ENCODE data around the gene SDCCAG8.

The SDCCAG8 gene

GRCh38 chr1:243390162-243390791 is 134.4 kb downstream of the SDCCAG8 start:
- H3K4me3 ChIP-seq (ENCODE audit: low read depth, low read length) = no peak overlapping the region
- TF ChIP-seq CTCF (IDR thresholded peaks at IDR 0.05; ENCODE audit: low read depth, low read length) (no peak), POLR2A (IDR thresholded peaks at IDR 0.05; ENCODE audit: extremely low read depth, insufficient read length) (no peak), MYC (IDR thresholded peaks at IDR 0.05; ENCODE audit: low read depth, low read length) (no peak), MAX (IDR thresholded peaks at IDR 0.05; ENCODE audit: low read depth, low read length) (no peak)
- no peak for DNase-seq (ENCODE audit: low read depth)

GRCh38 chr1:243391355-243391754 is 135.5 kb downstream of the SDCCAG8 start:
- no peak for TF ChIP-seq MAX (IDR thresholded peaks at IDR 0.05; ENCODE audit: low read depth, low read length)
- no peak for DNase-seq (ENCODE audit: low read depth)
- no peak overlapping the region for H3K4me3 ChIP-seq (ENCODE audit: low read depth, low read length)

- no peak overlapping the region for H3K4me3 ChIP-seq (ENCODE audit: low read depth, low read length)
- no peak for DNase-seq (ENCODE audit: low read depth)
- TF ChIP-seq POLR2A (IDR thresholded peaks at IDR 0.05; ENCODE audit: extremely low read depth, insufficient read length) (no peak), CTCF (IDR thresholded peaks at IDR 0.05; ENCODE audit: low read depth, low read length) (no peak), MAX (IDR thresholded peaks at IDR 0.05; ENCODE audit: low read depth, low read length) (no peak), MYC (IDR thresholded peaks at IDR 0.05; ENCODE audit: low read depth, low read length) (no peak)
Observed at GRCh38 chr1:243393096-243393495, 137.3 kb downstream of the SDCCAG8 start.

GRCh38 chr1:243394066-243394465 is 138.2 kb downstream of the SDCCAG8 start:
- no peak for DNase-seq (ENCODE audit: low read depth)
- TF ChIP-seq MYC (IDR thresholded peaks at IDR 0.05; ENCODE audit: low read depth, low read length) = no peak
- no peak for TF ChIP-seq POLR2A (IDR thresholded peaks at IDR 0.05; ENCODE audit: extremely low read depth, insufficient read length)

GRCh38 chr1:243394601-243395464 is 139.0 kb downstream of the SDCCAG8 start:
- TF ChIP-seq MYC (IDR thresholded peaks at IDR 0.05; ENCODE audit: low read depth, low read length) (no peak), POLR2A (IDR thresholded peaks at IDR 0.05; ENCODE audit: extremely low read depth, insufficient read length) (no peak), CTCF (IDR thresholded peaks at IDR 0.05; ENCODE audit: low read depth, low read length) (no peak), MAX (IDR thresholded peaks at IDR 0.05; ENCODE audit: low read depth, low read length) (no peak)
- no peak for DNase-seq (ENCODE audit: low read depth)
- no peak overlapping the region for H3K4me3 ChIP-seq (ENCODE audit: low read depth, low read length)

More at GRCh38 chr1:243394066-243394465, 138.2 kb downstream of the SDCCAG8 start:
- no peak overlapping the region for H3K4me3 ChIP-seq (ENCODE audit: low read depth, low read length)

GRCh38 chr1:243396424-243396823 is 140.6 kb downstream of the SDCCAG8 start:
- no peak for DNase-seq (ENCODE audit: low read depth)
- TF ChIP-seq MAX (IDR thresholded peaks at IDR 0.05; ENCODE audit: low read depth, low read length) = no peak
- TF ChIP-seq MYC (IDR thresholded peaks at IDR 0.05; ENCODE audit: low read depth, low read length) = no peak
- no peak for TF ChIP-seq POLR2A (IDR thresholded peaks at IDR 0.05; ENCODE audit: extremely low read depth, insufficient read length)
- TF ChIP-seq CTCF (IDR thresholded peaks at IDR 0.05; ENCODE audit: low read depth, low read length) = no peak
- no peak overlapping the region for H3K4me3 ChIP-seq (ENCODE audit: low read depth, low read length)
